Cardiac septum (tissue), 1 donor: ENCODE results near the gene NUP153. TPM values are rescaled to one million over a fixed set of nuclear protein-coding genes. Genes with fewer than 3 reads are reported as not detected.

Experiments used
- DNase-seq: peaks from one replicate; pipeline ENCODE4 v3.0.0-alpha.2; 2020; ENCODE audit warnings: low spot score
- intact Hi-C: fragments of 100-400 bp; cut with DNase I; formaldehyde crosslinking; loops from one replicate; pipeline ENCODE4 v1.14.0; 2022
- total RNA-seq: library from RNA; stranded (reverse); fragmentation: NEBNext Ultra II Directional; extraction: Animal tissue kit (Norgen Biotek cat#: 25700); gene quantifications from one replicate; pipeline ENCODE4 v1.2.1, GENCODE V29; 2021
- donor health status: DM: no; HTN: no; CAD: no.

Gene NUP153
- total RNA-seq, 1 donor from 2014 or later = 25.8 TPM

DNA sequence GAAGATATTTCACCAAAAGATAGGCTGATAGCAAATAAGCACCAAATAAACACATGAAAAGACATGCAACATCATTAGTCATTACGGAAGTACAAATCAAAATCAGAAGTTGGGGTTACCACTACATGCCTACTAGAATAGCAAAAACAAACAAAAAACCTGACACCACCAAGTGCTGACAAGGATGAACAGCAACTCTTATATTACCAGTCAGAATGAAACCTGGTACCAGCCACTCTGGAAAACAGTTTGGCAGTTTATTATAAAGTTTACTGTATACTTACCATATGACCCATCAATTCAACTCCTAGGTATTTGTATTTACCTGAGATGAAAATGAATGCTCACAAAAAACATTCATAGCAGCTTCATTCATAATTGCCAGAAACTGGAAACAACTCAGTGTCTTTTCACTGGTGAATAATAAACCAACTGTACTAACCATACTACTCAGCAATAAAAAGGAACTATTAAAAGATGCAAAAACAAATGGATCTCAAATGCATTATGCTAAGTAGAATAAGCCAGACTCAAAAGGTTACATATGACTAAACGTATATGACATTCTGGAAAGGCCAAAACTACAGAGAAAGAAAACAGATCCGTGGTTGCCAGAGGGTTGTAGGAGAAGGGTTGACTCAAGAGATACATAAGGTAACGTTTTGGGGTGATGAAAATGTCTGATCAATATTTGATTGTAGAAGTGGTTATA lies 33.0 kb downstream of the NUP153 start:
- intact Hi-C loops = no loop called here
- DNase-seq = no peak

DNA sequence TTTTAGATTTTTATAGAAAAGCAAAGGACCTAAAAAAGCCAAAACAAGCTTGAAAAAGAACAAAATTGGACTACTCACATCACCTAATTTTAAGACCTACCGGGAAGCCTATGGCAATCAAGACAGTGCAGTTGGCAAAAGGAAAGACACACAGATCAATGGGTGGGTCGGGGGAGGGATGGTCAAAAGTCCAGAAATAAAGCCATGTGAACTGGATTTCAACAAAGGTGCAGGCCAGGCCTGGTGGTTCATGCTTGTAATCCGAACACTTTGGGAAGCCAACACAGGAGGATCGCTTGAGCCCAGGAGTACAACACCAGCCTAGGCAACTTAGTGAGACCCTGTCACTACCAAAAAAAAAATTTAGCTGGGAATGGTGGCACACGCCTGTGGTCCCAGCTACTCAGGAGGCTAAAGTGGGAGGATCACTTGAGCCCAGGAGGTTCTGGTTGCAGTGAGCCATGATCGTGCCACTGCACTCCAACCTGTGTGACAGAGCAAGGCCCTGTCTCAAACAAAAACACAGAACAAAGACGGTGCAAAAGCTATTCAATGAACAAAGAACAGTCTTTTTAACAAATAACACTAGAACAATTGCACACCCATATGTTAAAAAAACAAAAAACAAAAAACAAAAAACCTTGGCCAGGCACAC lies 34.5 kb downstream of the NUP153 start:
- no peak for DNase-seq
- intact Hi-C loops = no loop called here

DNA sequence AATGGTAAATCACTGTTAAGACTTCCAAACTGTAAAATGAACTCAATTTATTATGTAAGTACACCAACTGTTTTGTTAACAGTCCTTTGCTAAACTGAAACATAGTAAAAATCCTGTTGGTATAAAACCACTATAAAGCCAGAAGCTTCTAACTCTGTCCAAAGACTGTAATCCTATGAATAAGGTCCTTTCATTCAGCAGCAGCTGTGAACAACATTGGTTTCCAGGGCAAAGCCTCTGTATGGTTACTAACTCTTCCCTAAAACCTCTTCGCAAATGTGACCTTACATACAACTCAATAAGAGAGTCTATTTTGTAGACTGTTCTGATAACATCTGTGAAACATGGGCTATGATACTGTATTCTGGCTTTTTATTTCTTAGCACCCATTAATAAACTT lies 40.1 kb downstream of the NUP153 start:
- intact Hi-C loops = no loop called here
- no peak for DNase-seq

DNA sequence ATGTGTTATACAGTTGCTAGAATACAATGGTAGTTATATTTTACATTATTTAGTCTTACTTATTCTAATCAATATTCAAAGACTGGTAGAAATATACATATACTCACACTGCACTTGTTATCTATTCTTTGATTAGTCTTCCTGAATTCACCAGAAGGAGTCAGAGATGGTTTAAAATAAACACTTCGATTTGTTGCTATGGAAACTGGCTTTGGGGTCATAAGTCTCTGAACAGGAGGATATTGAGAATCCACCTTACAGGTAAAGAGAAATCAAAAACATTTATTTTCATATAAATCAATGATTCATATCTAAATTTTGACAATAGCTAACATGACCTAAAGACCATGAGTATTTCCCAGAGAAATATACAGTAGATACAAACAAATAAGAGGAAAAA lies 41.6 kb downstream of the NUP153 start:
- no peak for DNase-seq
- intact Hi-C loops = no loop called here

DNA sequence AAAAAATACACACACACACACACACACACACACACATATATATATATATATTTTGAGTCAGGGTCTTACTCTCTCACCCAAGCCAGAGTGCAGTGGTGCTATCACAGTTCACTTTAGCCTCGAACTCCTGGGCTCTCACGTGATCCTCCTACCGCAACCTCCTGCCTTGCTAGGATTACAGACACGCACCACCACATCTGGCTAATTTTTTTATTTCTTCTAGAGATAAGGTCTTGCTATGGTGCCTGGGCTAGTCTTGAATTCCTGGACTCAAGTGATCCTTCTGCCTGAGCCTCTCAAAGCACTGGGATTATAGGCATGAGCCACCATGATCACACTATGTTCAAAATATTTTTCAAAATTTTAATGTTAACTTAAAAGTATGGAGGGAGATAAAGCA lies 43.5 kb downstream of the NUP153 start:
- DNase-seq = no peak
- intact Hi-C loops = no loop called here

DNA sequence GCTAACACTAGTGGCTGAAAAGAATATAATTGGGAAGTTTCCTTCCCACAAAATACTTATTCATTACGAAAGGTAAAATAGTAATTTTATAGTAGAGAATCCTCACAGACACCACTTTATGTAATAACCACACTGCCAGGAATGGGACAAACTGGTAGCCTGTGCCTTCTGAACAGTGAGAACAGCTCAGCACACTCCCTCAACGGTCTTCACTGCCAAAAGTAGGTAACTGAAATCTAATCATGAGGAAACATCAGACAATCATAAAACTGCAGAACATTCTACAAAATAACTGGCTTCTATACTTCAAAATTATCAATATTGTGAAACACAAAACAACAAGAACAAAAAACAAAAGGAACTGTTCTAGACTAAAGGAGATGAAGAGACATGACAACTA lies 44.1 kb downstream of the NUP153 start:
- DNase-seq = no peak
- intact Hi-C loops = no loop called here

DNA sequence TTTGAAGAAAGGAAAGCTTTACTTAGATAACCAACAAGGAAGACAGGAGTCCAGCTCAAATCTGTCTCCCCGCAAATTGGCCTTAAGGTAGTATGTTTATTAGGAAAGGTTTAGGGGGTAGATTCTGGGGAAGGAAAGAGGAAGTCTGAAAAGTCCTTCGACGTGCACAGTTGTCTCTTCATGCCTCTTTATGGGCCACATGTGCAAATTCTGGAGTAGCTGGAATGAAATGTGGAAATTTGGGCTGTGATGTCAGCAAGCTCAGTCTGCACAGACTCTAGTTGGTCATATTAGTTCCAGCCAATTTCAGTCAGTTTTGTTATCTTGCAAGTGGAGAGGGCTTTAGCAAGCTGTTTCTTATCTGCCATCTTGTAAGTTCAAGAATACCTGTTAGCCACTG lies 50.1 kb downstream of the NUP153 start:
- intact Hi-C loops = no loop called here
- DNase-seq = no peak

DNA sequence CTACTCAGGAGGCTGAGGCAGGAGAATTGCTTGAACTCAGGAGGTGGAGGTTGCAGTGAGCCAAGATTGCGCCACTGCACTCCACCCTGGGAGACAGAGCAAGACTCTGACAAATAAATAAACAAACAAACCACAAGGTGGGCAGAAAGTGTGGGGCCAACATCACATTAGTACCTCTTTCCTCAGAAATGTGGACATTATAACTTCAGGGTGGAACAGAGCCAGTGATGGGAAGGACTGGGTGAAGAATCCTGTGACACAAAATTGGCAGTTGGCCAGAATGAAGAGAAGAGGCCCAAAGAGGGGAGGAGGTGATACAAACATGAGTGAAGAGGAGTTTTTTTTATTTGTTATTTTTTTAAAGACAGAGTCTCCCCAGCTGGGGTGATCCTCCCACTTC lies 50.6 kb downstream of the NUP153 start:
- intact Hi-C loops = no loop called here
- no peak for DNase-seq

DNA sequence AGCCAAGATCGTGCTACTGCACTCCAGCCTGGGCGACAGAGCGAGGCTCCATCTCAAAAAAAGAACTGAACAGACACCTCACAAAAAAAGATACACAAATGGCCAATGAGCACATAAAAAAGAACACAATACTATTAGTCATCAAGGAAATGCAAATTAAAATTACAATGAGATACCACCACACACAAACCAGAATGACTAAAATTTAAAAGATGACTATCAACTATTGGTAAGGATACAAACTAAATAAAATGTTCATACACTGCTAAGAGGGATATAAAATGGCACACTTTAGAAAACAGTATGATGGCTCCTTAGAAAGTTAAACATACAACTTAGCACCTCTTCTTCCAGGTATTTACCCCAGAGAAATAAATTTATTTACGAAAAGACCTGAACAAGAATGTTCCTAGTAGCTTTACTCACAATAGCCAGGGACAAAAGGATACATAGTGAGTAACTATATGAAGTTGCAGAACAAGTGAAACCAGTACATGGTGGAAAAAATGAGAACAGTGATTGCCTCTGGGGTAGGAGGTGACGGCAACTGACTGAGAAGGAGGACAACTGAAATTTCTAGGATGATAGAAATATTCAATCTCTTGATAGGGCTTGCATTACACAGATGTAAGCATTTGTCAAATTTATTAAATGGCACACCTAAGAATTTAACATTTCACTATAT lies 53.4 kb downstream of the NUP153 start:
- no peak for DNase-seq
- intact Hi-C loops = no loop called here

DNA sequence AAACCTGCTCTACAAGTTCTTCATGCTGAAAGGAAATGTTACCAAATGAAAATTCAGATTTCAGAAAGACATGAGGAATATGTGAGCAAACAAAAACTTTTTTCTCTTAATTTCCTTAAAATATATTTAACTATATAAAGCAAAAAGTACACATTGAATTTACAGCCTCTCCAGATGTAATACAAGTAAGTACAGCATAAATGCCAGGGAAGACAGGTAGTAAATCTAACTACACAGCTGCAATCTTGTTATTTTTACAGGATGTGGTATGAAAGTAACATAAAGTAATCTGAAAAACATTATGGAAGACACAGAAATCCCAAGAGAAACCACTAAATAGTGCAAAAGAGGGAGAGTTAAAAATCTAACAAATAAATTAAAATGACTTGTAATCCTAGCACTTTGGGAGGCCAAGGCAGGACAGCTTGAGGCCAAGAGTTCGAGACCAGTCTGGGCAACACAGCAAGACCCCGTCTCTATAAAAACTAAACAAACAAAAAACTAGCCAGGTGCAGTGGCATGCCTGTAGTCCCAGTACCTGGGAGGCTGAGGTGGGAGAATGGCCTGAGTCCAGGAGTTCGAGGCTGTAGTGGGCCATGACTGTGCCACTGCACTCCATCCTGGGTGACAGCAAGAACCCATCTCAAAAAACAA lies 55.9 kb downstream of the NUP153 start:
- intact Hi-C loops = no loop called here
- no peak for DNase-seq

DNA sequence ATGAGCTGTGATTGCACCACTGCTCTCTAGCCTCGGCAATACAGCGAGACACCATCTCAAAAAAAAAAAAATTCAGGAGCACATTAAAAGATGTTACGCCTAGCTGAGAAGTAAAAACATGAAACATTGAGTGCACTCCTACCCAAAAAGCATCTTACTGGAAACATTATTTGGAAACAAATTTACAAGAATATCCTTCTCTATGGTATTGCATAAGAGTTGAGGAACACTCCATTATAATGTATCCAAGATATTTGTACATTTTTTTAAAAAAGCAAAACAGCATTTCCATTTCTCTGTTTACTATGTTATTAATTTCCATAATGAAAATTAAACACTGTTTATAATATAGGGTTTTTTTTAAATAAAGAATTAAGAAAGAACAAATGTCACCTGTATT lies 58.0 kb downstream of the NUP153 start:
- intact Hi-C loops = no loop called here

DNA sequence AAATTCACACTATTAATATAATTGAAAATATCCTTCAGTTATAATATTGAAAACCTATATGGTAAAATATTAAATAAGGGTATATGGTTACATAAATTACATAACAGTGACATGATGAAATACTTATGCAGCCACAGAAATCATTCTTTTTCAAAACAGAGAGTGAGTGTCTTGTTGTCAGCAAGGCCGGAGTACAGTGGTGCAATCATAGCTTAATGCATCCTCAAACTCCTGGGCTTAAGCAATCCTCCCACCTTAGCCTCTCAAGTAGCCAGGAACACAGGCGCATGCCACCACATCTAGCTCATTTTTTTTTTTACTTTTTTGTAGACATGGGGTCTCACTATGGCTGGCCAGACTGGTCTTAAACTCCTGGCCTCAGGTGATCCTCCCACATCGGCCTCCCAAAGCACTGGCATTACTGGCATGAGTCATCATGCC lies 66.2 kb downstream of the NUP153 start:
- intact Hi-C loops = no loop called here
- DNase-seq = no peak

More for the DNA sequence above, 58.0 kb downstream of the NUP153 start:
- no peak for DNase-seq

DNA sequence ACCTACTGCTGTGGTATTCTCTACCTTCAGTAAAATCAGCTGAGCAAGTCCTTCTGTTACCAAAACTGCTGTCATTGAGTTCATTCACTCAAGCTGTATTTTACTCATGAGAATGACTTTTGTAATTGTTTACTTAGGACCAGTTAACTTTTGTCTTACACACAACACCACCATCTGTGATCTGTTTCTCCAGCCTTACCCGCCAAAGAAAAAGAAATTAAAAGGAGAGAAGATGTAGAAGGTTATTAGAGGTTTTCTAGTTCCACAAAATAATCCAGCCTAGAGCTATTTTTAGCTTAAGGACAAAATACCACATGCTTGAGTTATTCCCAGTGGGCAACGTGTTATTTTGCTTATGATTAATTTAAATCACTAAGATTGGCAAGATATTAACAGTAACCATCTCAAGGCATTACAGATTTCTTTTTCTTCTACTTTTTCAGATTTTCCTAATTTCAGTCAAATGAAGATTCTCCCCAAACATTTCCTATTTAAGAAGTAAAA lies 68.5 kb downstream of the NUP153 start:
- intact Hi-C loops = no loop called here
- no peak for DNase-seq

DNA sequence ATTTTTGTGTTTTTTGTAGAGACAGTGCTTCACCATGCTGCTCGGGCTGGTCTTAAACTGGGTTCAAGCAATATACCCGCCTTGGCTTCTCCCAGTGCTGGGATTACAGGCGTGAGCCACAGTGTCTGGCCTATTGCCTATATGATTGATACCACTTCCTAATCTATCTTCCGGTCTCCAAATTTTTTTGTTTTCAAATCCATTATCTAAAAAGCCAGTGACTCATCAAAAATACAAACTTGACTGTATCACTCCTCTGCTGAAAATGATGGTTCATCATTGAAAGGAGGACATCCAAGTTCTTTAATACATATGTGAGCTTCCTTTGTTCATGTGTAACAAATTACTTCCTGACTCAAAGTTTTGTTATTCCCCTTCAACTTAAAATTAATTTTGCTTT lies 71.2 kb downstream of the NUP153 start:
- intact Hi-C loops = no loop called here
- no peak for DNase-seq

DNA sequence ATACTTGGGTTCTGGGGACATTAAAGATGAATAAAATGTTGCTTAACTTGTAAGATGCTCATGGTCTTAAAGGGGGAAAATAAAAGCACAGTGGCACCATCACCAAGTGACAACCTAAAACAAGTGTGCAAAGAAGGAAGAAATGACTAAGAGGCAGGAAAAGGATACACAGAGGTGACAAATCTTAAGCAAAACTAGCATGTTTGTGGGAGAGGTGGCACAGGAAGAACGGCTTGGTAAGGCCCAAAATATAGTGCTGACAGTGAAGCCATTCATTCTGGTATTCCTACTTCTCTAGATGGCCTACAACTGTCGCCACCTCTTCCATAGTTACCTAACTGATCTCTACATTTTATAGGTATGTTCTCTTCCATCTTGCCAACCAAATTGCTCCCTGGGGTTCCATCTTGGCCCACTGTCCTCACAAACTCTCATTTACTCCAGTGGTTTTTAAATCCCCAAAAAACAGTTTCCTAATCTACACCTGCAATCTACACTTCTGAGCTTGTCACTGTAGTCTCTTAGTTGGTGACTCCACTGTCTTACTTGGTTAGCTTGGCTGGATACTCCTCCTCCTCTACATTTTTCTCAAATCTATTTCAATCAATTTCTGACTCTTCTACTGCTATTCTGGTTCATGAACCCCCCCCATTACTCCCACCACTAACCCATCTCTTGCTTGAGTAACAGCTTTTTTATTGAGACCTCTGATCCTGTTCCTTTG lies 73.1 kb downstream of the NUP153 start:
- intact Hi-C loops = no loop called here

DNA sequence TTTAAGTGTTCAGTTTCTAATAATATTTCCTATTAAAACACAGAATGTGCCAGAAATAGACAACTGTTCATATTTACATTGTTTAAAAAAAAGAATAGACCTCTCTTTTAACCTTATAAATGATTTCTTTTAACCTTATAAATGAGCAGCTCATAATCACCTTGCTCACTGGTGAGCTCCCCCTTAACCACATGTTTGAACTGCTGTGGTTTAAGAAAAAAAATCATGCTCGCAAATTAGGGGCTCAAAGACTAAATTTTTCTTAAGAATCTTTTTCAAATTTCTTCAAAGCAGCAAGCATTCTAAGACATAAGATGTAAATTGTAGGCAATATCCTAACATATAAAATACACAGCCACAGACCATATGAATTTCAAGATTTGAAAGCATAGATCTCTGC lies 73.8 kb downstream of the NUP153 start:
- intact Hi-C loops = no loop called here
- no peak for DNase-seq

More for the DNA sequence above, 73.1 kb downstream of the NUP153 start:
- no peak for DNase-seq

DNA sequence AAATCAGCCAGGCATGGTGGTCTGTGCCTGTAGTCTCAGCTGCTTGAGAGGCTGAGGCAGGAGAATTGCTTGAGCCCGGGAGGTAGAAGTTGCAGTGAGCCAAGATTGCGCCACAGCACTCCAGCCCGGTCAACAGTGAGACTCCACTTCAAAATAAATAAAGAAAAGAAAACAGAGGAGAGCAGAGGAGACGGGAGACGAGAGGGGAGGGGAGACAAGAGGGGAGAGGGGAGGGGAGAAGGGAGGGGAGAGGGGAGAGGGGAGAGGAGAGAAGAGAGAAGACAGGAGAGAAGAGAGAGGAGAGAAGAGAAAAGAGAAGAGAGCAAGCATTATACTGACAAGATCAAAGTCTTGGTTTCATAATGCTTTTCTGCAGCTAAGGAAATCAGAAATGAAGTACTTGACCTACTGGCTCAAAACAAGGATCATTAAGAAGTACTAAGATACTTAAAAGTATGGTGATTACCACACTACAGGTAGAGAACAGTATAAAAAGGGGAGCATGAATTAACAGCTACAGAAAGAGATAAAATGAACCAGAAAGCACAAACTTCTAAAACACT lies 76.1 kb downstream of the NUP153 start:
- intact Hi-C loops = no loop called here
- no peak for DNase-seq

DNA sequence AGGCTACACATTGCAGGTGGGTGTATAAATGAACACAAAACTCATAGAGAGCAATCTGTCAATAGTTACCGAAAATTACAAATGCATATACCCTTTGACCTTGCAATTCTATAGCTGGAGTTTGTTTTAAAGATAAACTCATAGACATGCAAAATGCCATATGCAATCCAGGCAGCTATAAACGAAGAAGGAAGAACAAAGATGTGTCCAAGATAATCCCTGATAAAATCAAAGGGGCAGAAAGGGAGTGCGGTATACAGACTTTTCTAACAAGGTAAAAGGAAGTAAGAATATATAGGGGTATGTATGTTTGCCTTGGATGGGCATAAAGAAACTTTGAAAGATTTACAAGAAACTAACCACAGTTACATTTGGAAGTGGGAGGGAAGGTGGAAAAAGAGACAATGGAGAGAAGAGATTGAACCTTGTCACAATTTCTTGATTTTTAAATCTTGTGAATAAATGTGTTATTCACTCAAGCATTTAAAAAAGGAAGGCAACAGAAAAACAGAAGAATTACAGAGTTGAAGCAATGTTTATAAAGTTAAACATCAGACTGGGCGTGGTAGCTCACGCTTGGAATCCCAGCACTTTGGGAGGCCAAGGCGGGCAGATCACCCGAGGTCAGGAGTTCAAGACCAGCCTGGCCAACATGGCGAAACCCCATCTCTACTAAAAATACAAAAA lies 76.8 kb downstream of the NUP153 start:
- no peak for DNase-seq
- intact Hi-C loops = no loop called here

DNA sequence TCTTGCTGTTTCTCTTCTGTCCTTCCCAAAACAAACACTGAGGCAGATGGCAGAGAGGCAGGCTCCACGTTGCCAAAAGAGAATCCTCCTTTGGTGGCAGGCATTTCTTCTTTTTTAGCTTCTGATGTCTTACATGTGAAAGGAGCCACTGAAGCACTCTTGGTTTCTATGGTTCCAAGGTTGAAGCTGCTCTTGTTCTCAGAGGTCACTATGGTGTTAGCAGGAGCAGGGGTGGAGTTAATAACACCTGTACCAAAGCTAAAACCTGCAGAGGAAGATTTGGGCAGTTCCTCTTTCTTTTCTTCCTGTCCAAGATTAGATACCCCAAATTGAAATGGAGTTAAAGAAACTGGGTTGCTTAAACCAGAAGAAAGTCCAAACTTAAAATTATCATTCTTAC lies 77.9 kb downstream of the NUP153 start:
- no peak for DNase-seq
- intact Hi-C loops = no loop called here
